Measurements from ENCODE around the gene SLC16A1. TPM values are rescaled to one million over a fixed set of nuclear protein-coding genes. Genes with fewer than 3 reads are reported as not detected.

The SLC16A1 gene
- total RNA-seq, 1 experiment from 2014 or later, result 328 TPM

GRCh38 chr1:112938210-112938609, 17.8 kb downstream of the SLC16A1 start:
- no peaks in the 10 kb centered on the region for H3K9me3 Mint-ChIP-seq
- CTCF ChIA-PET, result interaction anchor here (0.8 to 2.1 kb wide), 4 partner anchors 57 to 134 kb away, joined by 3 to 10 read pairs (median 6); partner anchors contain the start of gene LRIG2
- peaks cover 26% of the 10 kb centered on the region for H3K36me3 Mint-ChIP-seq
- H3K4me3 Mint-ChIP-seq, result peak overlapping the region; percentile 29
- peak overlapping the region; percentile 86 for H3K27ac Mint-ChIP-seq
- DNase-seq (ENCODE audit: low spot score) (no peak), ATAC-seq (no peak)
- no peaks in the 10 kb centered on the region for H3K27me3 Mint-ChIP-seq (ENCODE audit: low read depth)
- POLR2A ChIA-PET, result no interaction called here
- H3K4me1 Mint-ChIP-seq, result peaks cover 72% of the 10 kb centered on the region
- TF ChIP-seq ZNF138 (CRISPR knock-in tag; conservative IDR thresholded peaks at IDR 0.05) (no peak), ZNF425 (CRISPR knock-in tag; conservative IDR thresholded peaks at IDR 0.05) (no peak), ATF6 (CRISPR knock-in tag; IDR thresholded peaks at IDR 0.05) (no peak), CREB1 (CRISPR knock-in tag; IDR thresholded peaks at IDR 0.05) (no peak), MLX (CRISPR knock-in tag; IDR thresholded peaks at IDR 0.05) (no peak), STAT6 (CRISPR knock-in tag; conservative IDR thresholded peaks at IDR 0.05; ENCODE audit: low read depth) (no peak), TP53 (CRISPR knock-in tag; IDR thresholded peaks at IDR 0.05) (no peak), NFE2L1 (CRISPR knock-in tag; IDR thresholded peaks at IDR 0.05) (no peak), RORB (CRISPR knock-in tag; IDR thresholded peaks at IDR 0.05) (no peak), SOX15 (CRISPR knock-in tag; IDR thresholded peaks at IDR 0.05) (no peak), ATF1 (CRISPR knock-in tag; IDR thresholded peaks at IDR 0.05) (no peak), CBFB (CRISPR knock-in tag; IDR thresholded peaks at IDR 0.05; ENCODE audit: low read depth) (no peak), ZNF232 (CRISPR knock-in tag; IDR thresholded peaks at IDR 0.05) (no peak), TEAD4 (CRISPR knock-in tag; IDR thresholded peaks at IDR 0.05) (no peak), FOXP4 (CRISPR knock-in tag; IDR thresholded peaks at IDR 0.05) (no peak), HMGA2 (CRISPR knock-in tag; IDR thresholded peaks at IDR 0.05) (no peak), SP1 (CRISPR knock-in tag; conservative IDR thresholded peaks at IDR 0.05) (no peak), ZNF396 (CRISPR knock-in tag; IDR thresholded peaks at IDR 0.05; ENCODE audit: borderline replicate concordance) (no peak), PRRX2 (CRISPR knock-in tag; IDR thresholded peaks at IDR 0.05) (no peak)
